HG03039 (cell line): ENCODE measurements around the gene SNX6.
"Not testable (repeated sequence)": the region's sequence is repeated elsewhere in the genome, so short reads cannot be mapped to it uniquely, and the experiment has no call there.

Source experiments
- ATAC-seq: cut with Tn5 transposase; IDR thresholded peaks from one replicate; pipeline ENCODE4 v1.9.1; 2021; ENCODE audit warnings: mild to moderate bottlenecking, moderate library complexity; ENCODE audit not compliant: unreplicated experiment

The SNX6 gene

GRCh38 chr14:34569750-34570149 lies 60.2 kb downstream of the SNX6 start:
- no peak for ATAC-seq

GRCh38 chr14:34568803-34569202 lies 61.1 kb downstream of the SNX6 start:
- no peak for ATAC-seq

GRCh38 chr14:34562776-34563150 lies 67.2 kb downstream of the SNX6 start:
- ATAC-seq = no peak

GRCh38 chr14:34562037-34562775 lies 67.7 kb downstream of the SNX6 start:
- not testable (repeated sequence) for ATAC-seq

GRCh38 chr14:34556498-34556829 lies 73.5 kb downstream of the SNX6 start:
- ATAC-seq = peak; percentile 45

GRCh38 chr14:34555583-34556497 lies 74.1 kb downstream of the SNX6 start:
- ATAC-seq = peak; percentile 63

- no peak for ATAC-seq
These were observed 75.3 kb downstream of the SNX6 start for GRCh38 chr14:34554540-34555250.

GRCh38 chr14:34549276-34549966 lies 80.5 kb downstream of the SNX6 start:
- not testable (repeated sequence) for ATAC-seq

GRCh38 chr14:34548472-34548981 lies 81.4 kb downstream of the SNX6 start:
- no peak for ATAC-seq

GRCh38 chr14:34547136-34547520 lies 82.8 kb downstream of the SNX6 start:
- ATAC-seq = peak; percentile 41

GRCh38 chr14:34546272-34547135 lies 83.4 kb downstream of the SNX6 start:
- ATAC-seq = peak; percentile 59

- not testable (repeated sequence) for ATAC-seq
These were observed 89.5 kb downstream of the SNX6 start for GRCh38 chr14:34540181-34541059.

GRCh38 chr14:34539407-34540180 lies 90.4 kb downstream of the SNX6 start, which contains the start of gene EAPP:
TSS of gene EAPP (minus strand) at chr14:34539701. CDS start at chr14:34539628, 73 bp downstream.
- ATAC-seq = peak; percentile 99

- no peak for ATAC-seq
These were observed 91.0 kb downstream of the SNX6 start for GRCh38 chr14:34538871-34539406.

GRCh38 chr14:34538096-34538495 lies 91.9 kb downstream of the SNX6 start:
- not testable (repeated sequence) for ATAC-seq

- ATAC-seq = no peak
These were observed 92.3 kb downstream of the SNX6 start for GRCh38 chr14:34537677-34538009.

GRCh38 chr14:34536951-34537676 lies 92.8 kb downstream of the SNX6 start:
- no peak for ATAC-seq
